Effector CD4-positive, alpha-beta T cell (primary cell): ENCODE results near the gene PCSK1. TPM values are rescaled to one million over a fixed set of nuclear protein-coding genes. Genes with fewer than 3 reads are reported as not detected.

ENCODE experiments used
- DNase-seq: peaks from one replicate; pipeline ENCODE4 v3.0.0-alpha.2; 2020
- total RNA-seq: gene quantifications from one replicate; lab custom pipeline; 2026; lab: John Stamatoyannopoulos, UW

PCSK1 gene
- not detected for total RNA-seq

- no peak for DNase-seq
Observed at GRCh38 chr5:96433066-96433447, at the start of gene PCSK1. PCSK1 (minus strand) TSS chr5:96433248; CDS start chr5:96433042, 206 bp downstream.

- no peak for DNase-seq
Observed at GRCh38 chr5:96481867-96482266, 48.8 kb upstream of the PCSK1 start.

DNA sequence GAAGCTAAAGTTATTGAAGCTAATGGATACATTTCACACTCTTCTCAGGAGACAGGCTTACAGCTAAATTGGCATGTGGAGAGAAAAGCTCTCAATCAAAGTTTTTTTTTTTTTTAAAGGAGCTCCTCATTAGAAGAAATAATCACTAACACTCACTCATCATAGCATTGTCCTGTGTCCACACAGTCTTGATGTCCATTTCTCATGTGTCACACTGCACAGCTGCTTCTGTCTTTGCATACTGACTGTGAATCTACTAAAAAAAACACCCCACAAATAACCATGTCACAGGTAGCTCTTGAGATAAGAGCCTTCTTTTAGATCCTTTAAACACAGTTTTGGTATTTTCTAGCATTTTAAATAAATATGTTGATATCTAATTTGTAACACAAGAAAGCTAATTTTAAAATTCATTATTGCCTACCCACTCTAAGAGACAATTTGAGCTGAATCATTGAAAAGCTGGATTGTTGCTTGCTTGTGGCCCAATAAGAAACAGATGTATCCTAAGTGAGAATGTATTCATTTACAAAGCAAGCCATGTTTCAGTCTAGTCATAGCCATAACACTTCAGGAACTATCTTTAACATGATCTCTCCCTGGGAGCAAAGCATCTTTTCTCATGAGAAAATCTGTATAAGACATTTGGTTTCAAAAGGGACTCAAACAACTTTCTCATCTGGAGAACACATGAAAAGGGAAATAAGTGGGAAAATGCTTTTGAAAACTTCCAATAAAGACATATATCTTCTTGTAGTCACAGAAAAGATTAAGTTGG is 48.1 kb upstream of the PCSK1 start:
- no peak for DNase-seq

DNA sequence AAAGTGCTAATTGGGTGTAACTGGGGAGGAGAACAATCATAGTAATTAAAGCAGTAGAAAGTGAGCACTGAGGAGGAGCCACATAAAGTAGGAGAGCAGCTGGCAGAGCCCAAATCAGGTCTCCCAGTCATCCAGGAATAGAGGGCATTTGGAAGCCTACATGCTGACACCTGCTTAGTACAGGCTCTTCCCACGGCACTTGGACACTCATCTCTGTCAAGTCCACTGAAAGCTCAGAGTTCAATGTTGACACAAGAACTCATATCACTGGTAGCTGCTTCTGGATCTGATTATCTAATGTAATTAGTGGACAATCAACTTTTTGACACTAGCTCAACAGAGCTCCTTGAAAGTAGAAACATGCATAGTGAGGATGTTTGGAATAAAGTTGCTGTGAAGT is 45.9 kb upstream of the PCSK1 start:
- no peak for DNase-seq

- DNase-seq, result no peak
Observed at GRCh38 chr5:96476654-96477053, 43.6 kb upstream of the PCSK1 start.

GRCh38 chr5:96474073-96474472 is 41.0 kb upstream of the PCSK1 start:
- DNase-seq, result no peak

- DNase-seq, result no peak
Observed at GRCh38 chr5:96473155-96473554, 40.1 kb upstream of the PCSK1 start.

DNA sequence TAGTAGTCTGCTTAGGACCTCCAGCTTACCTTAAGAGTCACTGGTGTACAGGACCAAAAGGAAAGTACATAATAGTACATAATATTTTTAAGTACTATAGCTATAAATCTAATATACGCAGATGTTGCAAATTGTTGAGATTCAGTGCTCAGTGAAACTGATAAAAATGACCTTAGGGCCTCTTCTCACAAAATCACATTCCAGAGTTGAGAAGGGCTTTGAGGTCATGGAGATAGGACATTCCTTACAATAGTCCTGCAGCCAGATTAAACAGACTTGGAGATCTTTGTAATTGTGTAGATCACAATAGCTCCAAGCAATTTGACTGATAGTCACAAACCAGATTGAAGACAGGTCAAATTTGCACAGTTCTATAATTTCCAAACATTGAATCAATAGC is 37.7 kb upstream of the PCSK1 start:
- DNase-seq, result no peak

DNA sequence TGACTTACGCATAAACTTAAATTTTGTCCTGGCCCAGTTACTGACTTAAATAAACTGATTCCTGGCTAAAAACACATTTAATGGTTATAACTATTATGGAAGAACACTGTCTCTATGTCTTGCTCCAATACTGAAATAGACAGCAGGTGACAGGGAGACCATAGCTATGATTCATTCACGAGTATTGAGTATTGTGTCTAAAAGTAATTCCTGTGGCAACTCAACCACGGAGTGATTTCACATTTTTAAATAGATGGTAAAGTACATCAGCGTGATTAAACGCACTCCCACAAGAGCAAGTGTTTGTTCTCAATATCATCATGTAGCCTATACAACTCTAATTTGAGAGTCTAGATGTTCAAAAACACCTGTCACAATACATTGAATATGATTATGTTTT is 35.9 kb upstream of the PCSK1 start:
- no peak for DNase-seq

DNA sequence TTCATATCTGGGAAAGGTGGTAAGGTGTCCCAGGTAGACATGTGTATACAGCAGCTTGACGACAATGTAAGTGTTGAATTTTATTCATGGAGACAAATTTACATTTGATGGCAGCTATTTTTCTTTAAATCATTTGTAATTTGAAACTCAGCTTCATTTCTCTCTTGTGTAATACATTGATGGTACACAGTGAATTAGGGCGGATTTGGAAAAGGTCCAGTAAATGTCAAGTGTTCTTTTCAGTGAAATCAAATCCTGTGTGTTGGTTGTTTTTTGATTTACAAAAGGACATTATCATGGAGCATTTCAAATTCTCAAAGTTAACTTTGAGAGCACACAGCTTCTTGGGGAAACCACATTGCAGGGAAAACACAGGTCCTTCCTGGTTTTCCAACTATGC is 30.0 kb upstream of the PCSK1 start:
- no peak for DNase-seq

- no peak for DNase-seq
Observed at GRCh38 chr5:96459313-96460121, 26.5 kb upstream of the PCSK1 start.

DNA sequence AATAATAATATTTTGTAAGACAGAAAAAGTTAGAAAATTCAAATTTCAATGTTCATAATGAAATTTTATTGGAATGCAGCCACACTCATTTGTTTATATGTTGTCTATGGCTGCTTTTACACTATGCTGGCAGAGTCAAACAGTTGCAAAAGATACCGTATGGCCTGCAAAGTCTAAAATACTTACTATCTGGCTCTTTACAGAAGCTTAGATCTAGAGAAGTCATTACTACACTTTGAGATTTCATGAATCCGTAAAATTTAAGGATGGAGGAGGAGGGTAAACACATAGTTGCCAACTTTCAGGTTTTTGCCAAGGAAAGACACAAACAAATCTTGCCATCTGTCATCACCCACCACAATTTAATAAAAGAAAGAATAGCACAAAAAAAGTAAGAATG is 25.1 kb upstream of the PCSK1 start:
- DNase-seq, result no peak

GRCh38 chr5:96455789-96456188 is 22.7 kb upstream of the PCSK1 start:
- no peak for DNase-seq

DNA sequence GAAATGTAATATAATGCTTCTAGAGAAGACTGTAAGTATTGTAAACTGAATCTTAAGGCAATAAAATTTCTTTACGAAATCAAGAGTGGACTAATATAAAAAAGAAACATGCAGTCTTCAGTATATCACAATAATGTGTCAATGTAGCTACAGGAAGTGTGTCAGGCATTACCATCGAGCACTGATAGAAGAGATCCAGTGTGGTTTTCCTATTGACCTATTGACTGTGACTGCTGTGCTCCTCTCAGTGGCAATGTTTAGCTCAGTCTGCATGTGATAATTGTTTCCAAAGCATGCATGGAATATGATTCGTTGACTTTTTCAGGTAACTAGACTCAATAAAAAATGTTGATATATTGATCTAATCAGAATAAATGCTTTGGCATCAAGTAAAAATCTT is 20.3 kb upstream of the PCSK1 start:
- DNase-seq, result no peak

DNA sequence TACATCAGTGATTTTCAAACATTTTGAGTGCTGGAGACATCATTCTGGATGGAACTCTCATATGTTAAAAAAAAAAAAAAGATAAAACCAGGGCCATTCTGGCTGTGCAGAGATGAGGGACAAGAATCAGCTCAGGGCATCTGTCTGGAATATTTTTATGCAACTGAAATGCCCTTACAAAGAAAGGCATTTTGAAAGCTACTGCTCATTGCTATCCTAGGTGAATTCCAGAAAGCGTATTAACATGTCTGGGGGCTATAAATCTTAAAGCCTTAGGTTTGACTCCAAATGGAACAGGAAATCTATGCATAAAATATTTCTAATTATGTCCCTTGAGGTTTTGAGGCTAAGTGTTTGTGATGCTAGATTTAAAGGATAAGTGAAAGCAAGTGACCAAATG is 14.9 kb upstream of the PCSK1 start:
- no peak for DNase-seq

DNA sequence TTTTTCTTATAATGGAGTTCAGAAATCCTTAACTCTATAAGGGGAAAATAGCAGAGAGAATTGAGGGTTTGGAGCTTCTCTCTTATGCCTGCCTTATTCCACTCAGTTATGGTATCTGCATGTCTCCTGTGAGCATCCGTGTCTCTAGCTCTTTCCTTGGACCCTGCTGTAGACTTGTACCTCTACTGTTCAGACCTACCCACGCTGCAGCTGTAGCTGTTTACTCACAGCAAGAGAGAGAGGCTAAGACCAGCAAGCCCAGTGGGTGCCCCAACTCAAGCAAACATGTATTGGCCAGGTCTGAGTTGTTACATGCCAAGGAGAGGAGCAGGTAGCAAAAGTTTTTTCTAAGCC is 7.1 kb upstream of the PCSK1 start:
- no peak for DNase-seq

DNA sequence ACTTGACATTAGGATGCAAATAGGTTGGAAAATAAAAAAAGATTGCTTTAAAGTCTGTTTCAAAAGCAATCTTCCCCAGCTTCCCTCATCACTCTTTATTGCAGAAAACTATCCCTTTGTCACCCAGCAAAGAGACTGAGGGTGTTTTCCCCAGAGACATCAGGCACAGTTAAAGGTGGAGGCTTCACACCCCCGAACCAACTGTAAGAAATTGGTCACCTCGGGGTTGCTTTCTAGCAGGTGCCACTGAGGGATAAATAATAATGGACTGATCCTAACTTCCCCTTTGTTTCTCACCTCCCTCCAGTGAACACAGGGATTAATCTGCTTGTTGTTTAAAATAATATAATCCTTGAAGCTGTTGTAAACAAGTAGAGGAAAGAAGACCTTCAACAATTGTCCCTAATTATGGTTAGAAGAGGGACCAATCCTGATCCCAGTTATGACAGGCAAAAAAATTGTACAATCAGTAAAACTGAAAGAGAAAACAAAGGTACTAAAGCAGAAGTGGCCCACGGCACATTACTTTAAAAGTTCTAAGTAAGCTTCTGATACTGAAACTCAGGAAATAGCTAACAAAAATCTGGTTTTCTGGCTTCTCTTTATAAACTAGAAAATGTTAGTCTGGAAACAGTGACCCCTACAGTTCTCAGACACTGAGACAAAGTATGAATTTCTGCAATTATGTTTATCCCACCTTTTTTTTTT is 6.6 kb upstream of the PCSK1 start:
- DNase-seq, result no peak

DNA sequence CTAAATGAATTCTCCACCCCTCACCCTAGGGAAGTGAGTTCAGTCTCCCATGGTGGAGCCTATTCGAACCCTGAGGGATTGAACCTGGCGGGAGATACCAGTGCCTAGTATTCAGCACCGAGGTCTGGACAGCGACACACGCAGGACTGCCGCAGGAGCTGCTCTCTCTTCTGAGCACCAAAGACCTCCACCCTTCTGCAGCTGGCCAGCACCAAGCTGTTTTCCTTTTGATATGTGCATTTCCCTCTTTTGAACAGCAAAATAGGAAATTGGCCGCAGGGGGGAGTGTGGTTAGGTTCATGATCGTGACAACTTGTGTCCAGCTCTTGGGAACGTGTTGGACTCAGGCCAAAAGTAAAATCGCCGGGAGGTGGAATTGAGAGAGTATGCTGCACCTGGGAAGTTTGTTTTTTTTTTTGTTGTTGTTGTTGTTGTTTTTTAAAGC is 1.2 kb upstream of the PCSK1 start:
- no peak for DNase-seq

DNA sequence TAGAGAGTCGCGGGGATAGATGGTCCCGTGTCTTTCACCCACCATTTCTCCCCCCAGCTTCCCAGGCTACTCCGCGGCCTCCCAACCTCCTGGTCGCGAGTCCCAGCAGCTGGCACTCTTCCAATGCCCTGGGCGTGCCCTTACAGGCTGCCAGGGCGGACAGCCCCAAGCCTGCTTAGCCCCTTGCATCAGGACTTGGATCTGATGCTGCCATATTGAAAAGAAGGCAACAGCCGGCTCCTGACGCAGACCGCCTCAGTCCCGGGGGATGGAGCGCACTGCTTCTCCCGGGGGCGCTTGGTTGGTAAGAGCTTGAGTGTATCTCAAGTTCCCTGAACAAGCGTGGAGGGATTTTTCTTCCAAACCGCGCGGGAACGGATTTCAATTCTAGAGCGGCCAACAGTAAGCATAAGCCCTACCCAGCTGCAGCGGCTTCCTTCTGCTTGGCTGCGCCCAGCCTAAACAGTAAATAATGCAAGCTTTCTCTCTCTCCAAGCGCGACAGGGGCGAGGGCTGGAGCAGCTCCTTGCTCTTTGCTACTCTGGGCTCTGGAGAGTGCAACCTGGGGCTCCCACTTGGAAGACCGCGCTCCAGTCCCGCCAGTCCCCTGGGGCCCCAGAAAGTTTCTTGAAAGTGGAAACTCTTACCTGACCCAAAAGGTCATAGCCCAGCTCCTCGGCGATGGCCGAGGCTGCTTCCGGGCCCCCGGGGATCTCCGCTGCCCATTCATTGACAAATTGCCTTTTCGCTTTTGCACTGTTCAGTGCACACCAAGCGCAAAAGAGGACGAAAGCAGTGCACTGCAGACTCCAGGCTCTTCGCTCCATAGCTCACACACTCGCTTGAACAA is 607 bp downstream of the PCSK1 start:
- no peak for DNase-seq

- no peak for DNase-seq
Observed at GRCh38 chr5:96431376-96432187, 1.5 kb downstream of the PCSK1 start.

DNA sequence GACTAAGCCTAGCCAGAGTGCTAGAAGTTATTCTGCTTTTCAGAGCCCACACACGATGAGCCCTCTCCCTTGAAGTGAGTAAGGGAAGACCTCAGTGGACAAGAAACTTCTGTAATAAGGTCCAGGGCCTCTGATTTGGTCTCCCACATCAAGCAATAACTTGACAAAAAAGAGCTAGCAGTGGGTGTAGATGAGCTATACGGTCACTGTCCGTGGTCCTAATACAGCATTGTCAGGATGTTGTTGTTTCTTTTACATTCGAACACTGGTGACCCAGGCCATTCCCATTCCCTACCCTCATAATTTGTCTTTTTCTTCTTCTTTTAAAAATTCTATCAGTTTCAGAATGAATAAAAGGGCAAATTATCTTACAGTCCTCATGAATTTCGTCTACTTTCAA is 5.2 kb downstream of the PCSK1 start:
- DNase-seq, result no peak

DNA sequence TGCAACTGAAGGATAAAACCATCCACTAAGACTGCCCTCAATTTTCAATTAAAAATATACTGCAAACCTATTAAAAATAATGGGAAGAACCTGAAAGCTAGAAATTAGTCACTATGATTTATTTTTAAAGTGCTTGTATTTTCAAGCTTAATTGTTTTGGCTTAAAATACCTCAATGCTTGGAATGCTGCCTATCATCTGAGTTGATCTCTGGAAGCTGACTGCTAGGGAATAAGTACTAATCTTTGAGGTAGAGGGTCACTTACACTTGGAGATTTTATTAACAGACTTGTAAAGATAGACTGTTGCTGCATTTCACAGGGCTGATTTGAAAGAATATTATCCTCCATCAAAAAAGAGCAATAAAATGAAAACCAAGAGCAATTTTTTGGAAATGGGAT is 6.2 kb downstream of the PCSK1 start:
- no peak for DNase-seq
